Posterior vena cava (tissue), 2 donors: ENCODE measurements around the gene HOXC5. TPM values are rescaled to one million over a fixed set of nuclear protein-coding genes. Genes with fewer than 3 reads are reported as not detected.

Experiments
- DNase-seq: peaks from one replicate; pipeline ENCODE4 v3.0.0-alpha.2; 2020; ENCODE audit warnings: low spot score
- intact Hi-C, 2 donors: fragments of 100-400 bp; cut with DNase I; formaldehyde crosslinking; loops; one replicate each; pipeline versions ENCODE4 v1.14.1 to v1.14.2; 2022 to 2023
- total RNA-seq, 2 donors: library from RNA; stranded (reverse); fragmentation: NEBNext Ultra II Directional; extraction: Animal tissue kit (Norgen Biotek cat#: 25700); gene quantifications; one replicate each; pipeline ENCODE4 v1.2.1, GENCODE V29; 2021
- donor health status: DM: yes; HTN: yes; CAD: no.
- donor health status: DM: yes; HTN: yes; CAD: no.

HOXC5 gene
- total RNA-seq, 2 donors from 2014 or later: 2.9 to 5.6 TPM

- no peak for DNase-seq
- intact Hi-C loops: no loop called here
These were observed 16.3 kb downstream of the HOXC5 start for GRCh38 chr12:54049108-54049507.

GRCh38 chr12:54050482-54050810, 17.6 kb downstream of the HOXC5 start:
- intact Hi-C loops: no loop called here
- no peak for DNase-seq

GRCh38 chr12:54051026-54051842, 18.4 kb downstream of the HOXC5 start:
- intact Hi-C loops: no loop called here

GRCh38 chr12:54051874-54052437, 19.1 kb downstream of the HOXC5 start:
- DNase-seq: no peak
- intact Hi-C loops: no loop called here

More at GRCh38 chr12:54051026-54051842, 18.4 kb downstream of the HOXC5 start:
- no peak for DNase-seq

- intact Hi-C loops: no loop called here
- no peak for DNase-seq
These were observed 19.7 kb downstream of the HOXC5 start for GRCh38 chr12:54052438-54053002.

DNA sequence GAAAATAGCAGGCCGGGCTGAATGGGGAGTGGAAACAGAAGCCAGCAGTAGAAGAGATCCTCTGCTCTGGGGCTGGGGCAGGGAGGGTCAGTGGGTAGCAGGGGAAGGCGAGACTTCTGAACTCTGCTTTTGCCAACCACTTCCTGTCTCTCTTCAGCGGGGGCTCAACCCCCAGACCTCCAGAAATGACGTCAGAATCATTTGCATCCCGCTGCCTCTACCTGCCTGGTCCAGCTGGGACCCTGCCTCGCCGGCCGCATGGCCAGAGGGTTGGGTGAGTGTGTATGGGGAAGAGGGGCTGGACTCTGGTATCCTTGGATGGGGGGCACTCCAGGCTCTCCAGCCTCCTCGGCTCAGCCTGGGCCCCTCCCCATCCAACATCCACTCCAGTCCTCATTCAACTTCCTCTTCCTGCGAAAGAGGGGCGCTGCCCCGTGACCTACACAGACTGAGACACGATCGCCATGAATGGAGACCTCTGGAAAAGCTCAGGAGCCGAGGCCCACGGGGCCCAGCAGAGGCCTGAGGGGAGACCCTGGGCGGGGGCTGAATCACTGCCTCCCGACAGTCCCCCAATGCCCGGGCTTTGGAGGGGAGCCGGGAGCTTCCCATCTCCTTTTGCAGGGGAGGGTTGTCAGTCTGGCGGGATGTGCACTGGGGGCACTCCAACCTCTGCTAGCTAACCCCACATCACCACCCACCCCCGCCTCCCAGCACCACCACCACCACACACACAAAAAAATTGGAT, 20.3 kb downstream of the HOXC5 start:
- DNase-seq: no peak
- intact Hi-C loops: no loop called here

- intact Hi-C loops: no loop called here
- DNase-seq: no peak
These were observed 21.2 kb downstream of the HOXC5 start, which contains the start of gene HOXC4 for GRCh38 chr12:54053751-54054741. TSS of gene HOXC4 (plus strand) at chr12:54053835. CDS start at chr12:54053923, 88 bp downstream.

DNA sequence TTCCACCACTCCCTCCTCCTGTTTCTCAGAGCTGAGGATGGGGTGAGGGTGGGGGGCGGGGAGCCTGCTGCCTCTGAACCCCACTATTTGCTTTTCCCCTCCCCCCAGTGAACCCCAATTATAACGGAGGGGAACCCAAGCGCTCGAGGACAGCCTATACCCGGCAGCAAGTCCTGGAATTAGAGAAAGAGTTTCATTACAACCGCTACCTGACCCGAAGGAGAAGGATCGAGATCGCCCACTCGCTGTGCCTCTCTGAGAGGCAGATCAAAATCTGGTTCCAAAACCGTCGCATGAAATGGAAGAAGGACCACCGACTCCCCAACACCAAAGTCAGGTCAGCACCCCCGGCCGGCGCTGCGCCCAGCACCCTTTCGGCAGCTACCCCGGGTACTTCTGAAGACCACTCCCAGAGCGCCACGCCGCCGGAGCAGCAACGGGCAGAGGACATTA, 21.9 kb downstream of the HOXC5 start:
- intact Hi-C loops: no loop called here
- no peak for DNase-seq

- intact Hi-C loops: no loop called here
- DNase-seq: no peak
These were observed 22.7 kb downstream of the HOXC5 start for GRCh38 chr12:54055552-54055951.

GRCh38 chr12:54056110-54056509, 23.3 kb downstream of the HOXC5 start:
- intact Hi-C loops: no loop called here
- DNase-seq: no peak

- intact Hi-C loops: no loop called here
These were observed 25.4 kb downstream of the HOXC5 start for GRCh38 chr12:54058128-54058768.

GRCh38 chr12:54059668-54060067, 26.8 kb downstream of the HOXC5 start:
- no peak for DNase-seq
- intact Hi-C loops: no loop called here

More at GRCh38 chr12:54058128-54058768, 25.4 kb downstream of the HOXC5 start:
- no peak for DNase-seq

GRCh38 chr12:54060174-54060974, 27.5 kb downstream of the HOXC5 start:
- DNase-seq: no peak
- intact Hi-C loops: no loop called here

DNA sequence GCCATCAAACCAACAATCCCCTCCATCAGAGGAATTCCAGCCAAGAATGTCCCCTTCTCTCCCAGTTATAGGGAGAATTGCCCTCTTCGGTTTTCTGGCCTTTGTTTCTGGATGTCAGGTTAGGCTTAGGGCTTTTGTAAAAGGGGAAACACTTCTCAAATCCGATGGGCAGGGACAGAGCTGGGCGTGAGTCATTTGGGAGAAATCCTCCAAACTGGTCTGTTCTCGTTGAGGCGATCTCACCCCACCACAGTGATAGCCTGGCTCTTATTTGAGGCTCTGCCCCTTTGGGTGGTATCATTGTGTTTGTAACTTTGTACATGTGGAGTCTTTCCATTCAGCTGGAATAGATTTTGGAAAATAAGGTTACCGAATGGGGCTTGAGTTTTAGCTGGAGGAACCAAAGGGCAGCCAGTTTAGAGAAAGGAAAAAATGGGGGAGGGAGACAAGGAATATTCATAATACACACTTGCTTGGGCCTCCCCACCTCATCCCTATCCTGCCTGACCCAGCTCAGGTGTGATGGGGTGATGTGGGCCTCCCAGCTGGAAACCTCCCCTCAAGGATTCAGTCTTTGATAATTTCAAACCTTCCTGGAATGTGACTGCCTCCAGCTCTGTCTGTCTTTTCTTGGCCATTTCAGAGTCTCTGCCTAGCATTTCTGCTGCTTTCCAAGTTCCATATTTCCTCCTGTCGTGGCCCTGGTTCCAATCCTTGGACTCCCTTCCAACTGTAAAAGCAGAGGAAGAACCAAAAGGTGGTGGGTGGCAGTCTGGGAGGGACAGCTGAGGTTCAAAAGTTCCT, 28.3 kb downstream of the HOXC5 start:
- no peak for DNase-seq
- intact Hi-C loops: no loop called here

DNA sequence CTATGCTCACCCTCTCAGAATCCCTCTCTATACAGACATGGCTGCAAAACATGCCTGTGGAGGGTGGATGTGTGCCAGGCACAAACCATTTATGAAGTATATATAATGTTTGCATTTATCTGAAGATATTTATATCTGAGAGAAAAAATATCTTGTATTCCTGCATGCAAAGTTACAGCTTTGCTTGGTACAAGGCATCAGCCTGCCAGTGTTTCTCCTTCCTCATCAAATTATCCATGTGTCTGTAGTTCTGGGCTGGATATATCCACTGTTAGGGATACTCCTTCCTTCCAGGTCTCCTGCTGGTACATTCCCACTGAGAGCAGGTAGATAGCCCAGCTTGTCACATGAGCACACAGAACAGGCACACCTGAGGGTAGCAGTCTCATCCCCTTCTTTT, 32.8 kb downstream of the HOXC5 start:
- DNase-seq: no peak
- intact Hi-C loops: no loop called here

DNA sequence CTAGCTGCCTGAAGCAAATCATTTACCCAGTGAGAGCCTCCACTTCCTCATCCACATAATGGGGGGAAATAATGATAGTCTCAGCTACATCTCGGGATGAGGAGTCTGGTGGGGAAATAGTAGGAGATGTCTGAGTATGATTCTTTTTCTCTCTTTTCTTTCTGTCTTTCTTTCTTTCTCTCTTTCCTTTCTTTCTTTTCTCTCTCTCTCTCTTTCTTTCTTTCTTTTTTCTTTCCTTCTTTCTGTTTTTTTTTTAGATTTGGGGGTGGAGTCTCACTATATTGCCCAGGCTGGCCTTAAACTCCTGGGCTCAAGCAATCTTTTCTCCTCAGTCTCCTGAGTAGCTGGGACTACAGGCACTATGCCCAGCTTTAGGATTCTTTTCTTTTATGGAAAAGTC, 33.6 kb downstream of the HOXC5 start:
- intact Hi-C loops: no loop called here
- DNase-seq: no peak
